Measurements from ENCODE around the gene ZNF324.
A peak's percentile ranks its signal among the peaks of the same experiment; 100 is the strongest.
"Not testable (repeated sequence)": the region's sequence is repeated elsewhere in the genome, so short reads cannot be mapped to it uniquely, and the experiment has no call there.

The ZNF324 gene

DNA sequence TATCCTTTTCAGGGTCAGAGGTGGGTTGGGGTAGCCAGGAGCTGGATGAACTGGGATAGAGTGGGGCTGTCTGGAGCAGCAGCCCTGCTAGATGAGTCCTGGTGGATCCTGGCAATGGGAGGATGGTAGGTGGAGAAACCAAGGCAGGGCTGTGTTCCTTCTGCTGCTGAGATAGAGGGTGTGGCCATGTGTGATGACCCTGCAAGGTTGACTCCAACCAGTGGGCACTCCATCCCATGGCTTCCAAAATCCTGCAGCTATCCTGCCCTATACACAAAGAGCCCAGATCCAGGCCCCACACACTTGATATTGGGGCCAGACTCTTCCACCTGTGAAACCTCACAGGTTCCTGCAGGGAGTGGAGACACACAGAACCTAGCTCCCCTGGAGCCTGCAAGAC is 6.9 kb downstream of the ZNF324 start:
- no peak for DNase-seq

DNA sequence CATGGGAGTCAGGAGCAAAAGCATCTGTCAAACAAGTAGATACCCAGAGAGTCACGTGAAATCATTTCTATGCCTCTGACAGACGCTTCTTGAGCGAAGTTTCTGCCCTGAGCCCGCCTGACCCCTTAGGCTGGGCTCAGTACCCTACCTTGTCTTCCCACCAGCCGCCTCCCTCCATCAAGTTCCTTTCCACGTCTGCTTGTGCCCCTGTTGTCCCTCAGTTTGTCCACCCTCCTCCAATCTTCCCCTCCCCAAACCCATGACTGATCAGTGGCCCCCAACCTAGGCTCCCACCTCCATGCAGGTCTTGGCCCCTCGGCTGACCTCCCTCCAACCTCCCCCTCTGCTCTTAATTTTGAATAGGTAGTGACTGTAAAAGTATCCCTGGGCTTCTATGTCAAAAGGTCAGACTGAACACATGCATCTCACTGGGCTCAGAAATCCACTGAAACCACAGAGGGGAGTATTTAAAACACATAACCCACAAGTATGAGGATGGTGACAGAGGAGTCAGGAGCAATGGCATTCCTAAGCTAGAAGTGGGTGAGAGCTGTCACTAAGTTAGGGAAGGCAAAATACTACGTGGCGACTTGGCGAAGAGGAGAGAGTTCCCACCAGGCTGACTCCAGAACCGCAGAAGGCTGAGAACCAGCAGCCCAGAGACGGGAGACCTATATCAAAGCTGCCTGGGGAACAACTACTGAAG is 7.6 kb downstream of the ZNF324 start:
- DNase-seq = peak; percentile 65

DNA sequence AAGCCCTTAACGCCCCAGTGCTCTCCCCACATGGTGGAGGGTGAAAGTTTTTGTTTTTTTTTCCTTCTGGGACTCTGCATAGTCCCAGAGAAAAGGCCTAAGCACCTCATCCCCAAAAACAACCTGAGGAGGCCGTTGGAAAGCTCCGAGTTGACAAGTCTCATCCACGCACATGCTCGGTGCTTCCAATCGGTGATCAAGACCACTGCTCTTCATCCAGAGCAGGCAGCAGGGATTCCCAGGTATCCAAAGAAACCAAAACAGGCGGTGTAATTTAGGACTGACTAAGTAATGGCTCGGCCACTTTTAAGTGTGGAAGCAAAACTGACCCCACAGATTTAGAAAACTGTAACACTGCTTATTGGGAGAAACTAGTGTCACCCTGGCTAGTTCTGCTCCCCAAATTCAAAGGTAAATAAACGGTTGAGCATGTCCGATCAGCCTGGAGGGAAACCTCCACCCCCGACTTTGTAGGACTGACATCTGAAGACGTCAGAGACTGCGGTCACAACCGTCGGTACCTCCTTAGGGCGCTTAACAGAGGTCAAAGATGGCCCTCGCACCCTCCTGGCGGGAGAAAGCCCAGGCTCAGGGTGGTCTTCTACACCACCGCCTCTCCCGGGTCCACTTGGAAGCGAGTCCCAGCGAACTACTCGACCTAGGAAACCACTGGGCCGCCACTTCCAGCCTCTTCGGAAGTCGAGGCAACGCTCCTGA is 8.3 kb downstream of the ZNF324 start:
- no peak for DNase-seq

DNA sequence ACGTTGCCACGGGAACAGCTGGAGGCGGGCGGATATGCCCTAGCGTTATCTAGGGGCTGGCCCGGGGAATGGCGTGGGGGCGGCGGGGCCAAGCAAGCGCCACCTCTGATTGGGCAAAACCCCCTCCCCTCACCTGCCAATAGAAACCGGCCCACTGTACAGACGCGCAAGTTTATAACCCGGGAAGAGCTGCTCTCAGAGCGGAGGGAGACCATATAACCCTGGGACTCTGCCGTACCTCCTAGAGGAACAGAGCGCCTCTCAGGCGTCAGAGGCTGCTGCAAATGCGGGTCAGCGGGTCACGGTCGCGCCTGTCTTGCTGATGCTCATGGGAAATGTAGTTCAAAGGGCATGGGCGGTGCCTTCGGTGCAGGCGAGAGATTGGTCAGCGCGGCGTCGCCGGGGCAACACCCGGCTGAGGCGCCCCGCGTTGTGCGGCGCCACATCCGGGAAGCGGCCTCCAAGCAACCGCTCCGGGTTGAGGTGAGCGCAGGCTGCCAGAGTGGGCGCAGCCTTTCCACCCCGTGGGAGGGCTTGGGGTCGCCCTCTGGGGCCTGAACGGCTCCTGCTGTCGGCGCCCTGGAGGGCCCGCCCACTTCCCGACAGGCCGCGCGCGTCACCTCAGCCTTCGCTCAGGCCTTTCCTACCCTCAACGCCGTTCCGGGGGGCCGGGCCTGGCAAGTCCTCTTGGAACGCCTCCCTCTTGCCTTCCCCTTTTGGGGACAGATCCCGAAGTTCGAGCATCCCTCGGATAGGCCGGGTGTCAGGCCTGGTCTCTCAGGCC is 9.0 kb downstream of the ZNF324 start, which contains the start of gene ZNF446:
TSS of gene ZNF446 (plus strand) at position 639 of the 784 bp plus-strand sequence. CDS start 867 bp downstream, outside the sequence.
- peak; percentile 96 for DNase-seq

DNA sequence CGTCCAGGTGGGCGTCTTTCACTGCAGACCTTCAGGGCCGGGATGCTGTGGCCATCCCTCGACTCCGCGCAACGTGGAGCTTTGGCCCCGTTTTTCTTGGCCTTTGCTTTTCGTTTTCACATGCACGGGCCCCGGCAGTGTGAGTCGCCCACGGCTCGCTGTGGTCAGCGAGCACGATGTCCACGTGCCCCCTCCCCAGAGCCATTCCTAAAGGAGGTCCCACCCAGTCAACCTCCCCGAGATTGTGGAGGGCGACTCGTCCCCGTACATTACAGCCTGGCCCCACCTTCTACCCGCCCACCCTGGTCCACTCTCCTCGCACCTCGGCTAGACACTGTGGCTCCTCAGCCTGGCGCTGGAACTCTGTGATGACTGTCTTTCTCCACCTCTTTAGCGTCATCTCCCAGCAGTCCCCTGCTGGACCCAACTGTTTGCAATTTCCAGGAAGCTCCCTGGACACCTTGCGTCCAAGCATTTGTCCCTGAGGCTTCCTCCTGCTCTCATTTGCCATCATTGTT is 9.7 kb downstream of the ZNF324 start:
- peak; percentile 12 for DNase-seq

DNA sequence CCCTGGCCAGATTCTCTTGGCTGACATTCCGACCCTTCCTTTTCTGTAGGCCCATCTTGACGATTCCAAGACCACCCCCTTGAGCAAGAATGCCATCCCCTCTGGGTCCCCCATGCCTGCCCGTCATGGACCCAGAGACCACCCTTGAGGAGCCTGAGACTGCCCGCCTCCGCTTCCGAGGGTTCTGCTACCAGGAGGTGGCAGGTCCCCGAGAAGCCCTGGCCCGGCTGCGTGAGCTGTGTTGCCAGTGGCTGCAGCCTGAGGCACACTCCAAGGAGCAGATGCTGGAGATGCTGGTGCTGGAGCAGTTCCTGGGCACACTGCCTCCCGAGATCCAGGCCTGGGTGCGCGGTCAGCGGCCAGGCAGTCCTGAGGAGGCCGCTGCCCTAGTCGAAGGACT is 10.2 kb downstream of the ZNF324 start:
- no peak for DNase-seq

DNA sequence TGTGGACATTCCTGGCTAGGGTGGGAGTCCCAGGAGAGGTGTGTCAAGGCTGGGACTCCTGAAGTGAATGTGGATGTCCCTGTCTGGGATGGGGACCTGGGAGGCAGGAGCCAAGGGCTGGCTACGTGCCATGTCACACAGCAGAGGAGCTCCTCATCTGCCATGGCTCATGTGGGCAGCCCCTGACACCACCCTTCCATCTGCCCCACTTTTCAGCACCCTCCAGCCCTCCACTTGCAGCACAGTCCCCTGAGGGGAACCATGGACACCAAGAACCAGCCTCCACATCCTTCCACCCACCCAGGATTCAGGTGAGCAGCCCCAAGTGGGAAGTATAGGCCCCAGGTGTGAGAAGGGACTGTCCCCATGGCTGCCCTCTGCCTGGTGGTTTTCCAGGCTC is 11.0 kb downstream of the ZNF324 start:
- no peak for DNase-seq

DNA sequence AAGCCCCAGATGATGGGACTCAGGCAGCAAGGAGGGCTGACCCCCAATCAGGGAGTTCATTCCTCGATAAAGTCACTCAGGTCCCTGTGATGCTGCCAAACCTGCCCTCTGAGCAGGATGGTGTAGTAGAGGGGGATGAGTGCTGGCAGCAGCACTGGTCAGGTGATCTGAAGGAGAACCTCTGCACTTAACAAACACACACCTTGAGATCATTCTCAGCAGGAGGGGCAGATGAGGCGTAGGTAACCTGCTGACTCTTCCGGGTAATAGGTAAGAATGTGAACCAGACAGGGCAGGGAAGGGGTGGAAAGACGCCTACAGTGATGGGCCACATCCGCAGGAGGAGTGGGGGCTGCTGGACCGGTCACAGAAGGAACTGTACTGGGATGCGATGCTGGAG is 12.4 kb downstream of the ZNF324 start:
- DNase-seq = no peak

DNA sequence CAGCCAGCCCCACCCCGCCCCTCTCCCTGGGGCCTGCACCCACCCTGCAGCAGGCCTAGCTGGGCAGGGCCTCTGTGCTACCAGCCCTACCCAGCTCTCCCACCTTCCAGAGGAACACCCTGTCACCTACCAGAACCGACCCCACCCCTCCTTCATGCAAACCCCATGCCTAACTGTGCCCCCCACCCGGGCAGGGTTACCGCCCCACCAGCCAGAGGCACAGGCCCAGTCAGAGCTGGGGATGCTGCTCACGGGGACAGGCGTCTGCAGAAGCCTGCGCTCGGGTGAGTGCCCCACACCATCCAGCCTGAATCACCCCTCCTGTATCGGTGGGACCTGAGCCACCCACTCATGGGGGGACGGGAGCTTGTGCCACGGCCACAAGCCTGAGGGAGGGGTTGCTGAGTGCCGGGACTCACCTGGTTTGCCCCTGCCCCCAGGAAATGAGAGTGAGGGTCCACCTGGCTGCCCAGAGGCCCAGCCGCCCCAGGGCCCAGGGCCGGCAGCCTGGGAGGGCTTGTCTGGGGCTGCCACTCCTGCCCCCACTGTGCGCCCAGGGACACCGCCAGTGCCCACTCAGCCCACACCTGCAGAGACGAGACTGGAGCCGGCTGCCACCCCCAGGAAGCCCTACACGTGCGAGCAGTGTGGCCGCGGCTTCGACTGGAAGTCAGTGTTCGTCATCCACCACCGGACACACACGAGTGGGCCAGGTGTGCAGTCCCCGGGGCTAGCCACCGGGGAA is 13.0 kb downstream of the ZNF324 start:
- DNase-seq = no peak

DNA sequence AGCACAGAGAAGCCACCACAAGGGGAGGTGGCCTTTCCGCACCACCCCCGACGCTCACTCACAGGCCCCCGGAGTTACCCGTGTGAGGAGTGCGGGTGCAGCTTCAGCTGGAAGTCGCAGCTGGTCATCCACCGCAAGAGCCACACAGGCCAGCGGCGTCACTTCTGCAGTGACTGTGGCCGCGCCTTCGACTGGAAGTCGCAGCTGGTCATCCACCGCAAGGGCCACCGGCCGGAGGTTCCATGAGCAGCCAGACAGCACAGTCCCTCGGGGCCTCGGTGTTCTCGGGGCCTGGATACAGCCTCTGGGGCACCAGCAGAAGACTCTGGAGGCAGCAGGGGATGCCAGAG is 13.6 kb downstream of the ZNF324 start:
- no peak for DNase-seq

DNA sequence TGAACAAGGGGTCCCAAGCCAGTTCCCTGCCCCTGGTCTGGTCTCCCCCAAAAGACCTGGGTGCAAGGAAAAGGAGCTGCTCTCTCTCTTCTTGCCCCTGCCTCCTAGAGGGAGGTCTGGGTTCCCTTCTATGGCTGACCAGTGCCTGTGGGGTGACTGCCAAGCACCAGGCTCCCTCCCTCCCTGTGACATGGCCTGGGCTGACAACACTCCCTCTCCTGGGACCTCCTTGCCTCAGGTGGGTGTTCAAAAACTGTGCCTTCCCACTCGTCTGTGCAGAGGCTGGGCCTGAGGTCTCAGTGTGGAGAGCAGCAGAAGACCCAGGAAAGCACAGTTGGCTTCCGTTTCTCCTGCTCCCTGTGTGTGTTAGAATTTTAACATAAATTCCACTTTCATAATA is 14.0 kb downstream of the ZNF324 start:
- no peak for DNase-seq

DNA sequence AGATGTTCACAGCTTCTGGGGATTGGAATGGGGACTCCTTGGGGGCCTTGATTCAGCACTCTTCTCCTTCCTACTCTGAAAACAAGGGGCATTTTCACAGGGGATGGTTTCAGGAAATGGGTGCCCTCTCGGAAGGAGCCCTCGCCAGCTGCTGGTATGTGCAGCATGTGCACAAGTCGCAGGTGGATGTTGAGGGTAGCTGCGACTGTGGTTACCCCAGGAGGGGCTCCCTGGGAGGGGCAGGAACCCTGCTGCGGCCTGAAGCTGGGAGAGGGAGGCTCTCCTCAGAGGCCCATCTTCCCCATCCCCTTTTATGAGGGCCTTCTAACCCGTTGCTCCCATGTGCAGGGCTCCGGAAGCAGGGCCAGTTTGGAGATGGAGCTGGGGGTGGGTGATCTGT is 15.5 kb downstream of the ZNF324 start:
- no peak for DNase-seq

DNA sequence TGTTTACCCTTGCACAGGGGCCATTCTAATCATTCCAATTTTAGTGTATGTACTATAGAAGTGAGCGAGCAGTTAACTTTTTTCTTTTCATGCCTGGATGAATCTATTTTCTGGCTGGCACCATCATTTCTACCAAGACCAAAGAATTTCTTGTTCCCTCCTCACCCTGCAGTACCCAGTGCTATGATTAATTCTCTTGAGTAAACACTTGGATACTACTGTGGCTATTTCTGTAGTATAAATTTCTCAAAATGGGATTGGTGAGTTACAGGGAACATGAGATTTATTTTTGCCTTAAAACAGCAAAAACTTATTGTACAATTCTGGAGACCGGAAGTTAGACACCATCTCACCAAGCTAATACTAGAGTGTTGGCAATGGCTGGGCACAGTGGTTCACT is 16.9 kb downstream of the ZNF324 start:
- no peak for DNase-seq

DNA sequence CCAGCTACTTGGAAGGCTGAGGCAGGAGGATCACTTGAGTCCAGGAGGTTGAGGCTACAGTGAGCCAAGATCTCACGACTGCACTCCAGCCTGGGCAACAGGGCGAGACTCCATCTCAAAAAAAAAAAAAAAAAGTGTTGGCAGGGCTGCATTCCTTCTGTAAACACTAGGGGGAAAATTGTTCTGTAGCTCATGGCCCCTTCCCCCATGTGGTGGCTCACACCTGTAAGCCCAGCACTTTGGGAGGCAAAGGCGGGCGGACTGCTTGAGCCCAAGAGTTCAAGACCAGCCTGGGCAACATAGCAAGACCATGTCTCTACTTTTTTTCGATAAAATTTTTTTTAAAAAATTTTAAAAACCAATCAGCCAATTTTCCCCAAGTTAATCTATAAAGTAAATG is 17.5 kb downstream of the ZNF324 start:
- not testable (repeated sequence) for DNase-seq

DNA sequence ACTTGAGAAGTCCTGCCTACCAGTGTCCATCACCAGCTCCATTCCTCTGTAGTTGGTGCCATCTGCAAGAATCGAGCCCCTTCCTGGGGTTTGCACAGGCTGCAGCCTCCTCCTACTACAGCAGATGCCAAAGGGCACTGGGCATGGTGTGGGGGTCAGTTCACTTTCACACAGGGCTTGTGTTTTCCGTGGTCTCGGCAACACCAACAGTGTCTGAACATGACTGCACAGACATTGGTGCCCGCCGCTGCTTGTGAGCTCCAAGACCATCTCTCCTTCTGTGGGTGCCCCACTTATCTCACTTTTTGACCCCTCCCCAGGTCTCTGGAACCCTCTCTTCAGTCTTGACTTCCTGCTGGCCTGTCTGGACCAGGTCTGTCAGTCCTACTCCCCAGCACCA is 24.5 kb downstream of the ZNF324 start:
- DNase-seq = no peak

DNA sequence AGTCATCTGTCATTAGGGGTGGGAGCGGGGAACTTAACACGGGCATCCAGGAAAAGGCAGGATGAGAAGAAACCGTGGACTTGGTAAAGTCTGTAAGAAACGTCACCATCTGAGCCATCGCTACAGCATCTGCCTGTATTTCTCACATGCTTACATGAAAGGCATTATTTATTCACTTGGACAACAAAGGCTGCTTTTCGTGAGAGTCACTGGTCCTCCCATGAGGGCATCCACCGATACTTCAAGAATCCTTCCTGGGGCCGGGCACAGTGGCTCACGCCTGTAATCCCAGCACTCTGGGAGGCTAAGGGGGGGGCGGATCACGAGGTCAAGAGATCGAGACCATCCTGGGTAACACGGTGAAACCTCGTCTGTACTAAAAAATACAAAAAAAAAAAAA is 25.4 kb downstream of the ZNF324 start:
- DNase-seq = no peak

DNA sequence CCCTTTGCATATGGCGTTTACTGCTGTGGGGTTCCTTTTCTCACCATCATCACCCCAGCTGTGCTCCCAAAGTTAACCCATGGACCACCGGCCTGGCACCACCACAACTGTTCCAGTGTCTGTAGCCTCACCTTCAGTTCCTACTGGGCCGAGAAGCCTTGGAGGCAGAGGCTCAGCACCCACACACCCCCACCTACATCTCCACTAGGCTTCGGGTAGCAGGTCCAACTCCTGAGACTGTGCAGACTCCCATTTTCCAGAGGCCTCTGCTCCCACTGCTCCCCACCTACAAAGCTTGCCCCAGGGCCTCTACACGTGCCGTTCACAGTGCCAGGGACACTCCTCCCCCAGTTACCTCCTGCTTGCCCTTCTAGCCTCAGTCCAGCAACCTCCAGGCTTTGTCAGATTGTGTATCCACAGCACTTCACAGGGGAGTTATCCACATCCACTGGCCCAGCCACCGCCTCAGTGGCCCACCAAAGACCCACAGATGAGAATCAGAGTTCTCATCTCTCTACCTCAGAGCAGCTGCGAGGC is 30.8 kb downstream of the ZNF324 start:
- no peak for DNase-seq

DNA sequence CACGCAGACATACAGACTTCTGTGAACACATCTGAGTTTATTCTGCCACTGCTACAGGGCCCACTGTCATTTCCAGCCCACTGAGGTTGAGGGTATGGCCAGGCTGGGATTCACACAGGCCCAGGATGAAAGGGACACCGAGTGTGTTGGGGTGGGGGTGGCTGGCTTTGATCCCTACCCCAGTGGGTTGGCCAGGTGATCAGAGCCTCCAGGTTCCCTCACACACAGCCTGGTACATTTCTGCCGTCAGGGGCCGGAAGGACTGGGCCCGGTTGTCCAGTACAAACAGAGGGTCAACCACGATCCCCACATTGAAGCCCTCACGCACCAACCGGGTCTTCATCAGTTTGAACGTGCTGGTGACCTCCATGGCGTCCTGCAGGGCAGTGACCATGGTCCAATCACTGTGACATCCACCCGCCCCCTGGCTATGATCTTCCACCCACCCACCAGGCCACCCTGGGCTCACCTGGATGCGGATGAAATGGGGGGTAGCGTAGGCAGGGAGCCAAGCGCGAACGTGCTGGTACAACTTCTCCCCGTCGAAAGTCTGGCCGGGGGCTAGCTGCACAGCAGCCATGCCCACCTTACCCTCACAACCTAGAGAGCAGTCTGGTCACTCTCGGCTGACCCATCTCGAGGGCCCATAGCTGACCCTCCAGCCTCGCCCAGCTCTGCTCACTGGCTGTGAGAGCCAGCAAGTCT is 31.6 kb downstream of the ZNF324 start:
- no peak for DNase-seq

DNA sequence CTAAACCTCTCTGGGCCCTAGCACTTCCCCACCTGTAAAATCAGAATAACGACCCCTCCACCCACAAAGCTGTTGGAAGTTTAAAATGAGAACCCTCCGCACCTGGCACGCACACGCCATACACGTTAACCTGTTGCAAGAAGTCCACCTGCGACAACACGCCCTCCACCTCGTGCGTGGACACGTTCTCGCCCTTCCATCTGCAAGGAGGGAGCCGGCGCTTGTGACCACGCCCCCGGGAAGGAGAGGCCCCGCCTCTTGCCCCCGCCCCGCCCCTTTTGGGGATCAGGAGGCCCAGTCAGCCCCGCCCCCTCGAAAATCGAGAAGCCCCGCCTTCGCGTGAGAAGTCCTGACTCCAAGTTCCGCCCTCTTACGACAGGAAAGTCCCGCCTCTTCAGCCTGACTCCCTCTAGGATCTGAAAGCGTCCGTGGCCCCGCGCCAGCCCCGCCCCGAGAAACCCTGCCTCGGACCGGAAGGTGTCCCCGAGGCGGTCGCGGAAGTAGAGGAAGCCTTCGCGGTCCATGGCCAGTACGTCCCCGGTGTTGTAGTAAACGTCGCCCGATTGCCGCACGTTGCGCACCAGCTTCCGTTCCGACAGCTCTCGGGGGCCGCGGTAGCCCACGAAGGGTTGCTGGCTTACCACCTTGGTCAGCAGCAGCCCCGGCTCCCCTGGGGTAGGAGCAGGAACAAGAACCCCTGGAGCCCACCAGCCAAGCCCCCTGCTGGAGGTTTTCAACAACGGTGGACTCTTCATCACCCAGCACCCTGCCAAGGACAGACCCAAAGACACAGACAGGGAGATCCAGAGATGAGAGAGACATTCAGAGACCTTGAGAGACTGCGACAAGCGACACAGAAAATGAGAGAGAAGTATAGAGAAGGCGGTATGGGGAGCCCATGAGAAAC is 32.4 kb downstream of the ZNF324 start:
- peak; percentile 99 for DNase-seq

DNA sequence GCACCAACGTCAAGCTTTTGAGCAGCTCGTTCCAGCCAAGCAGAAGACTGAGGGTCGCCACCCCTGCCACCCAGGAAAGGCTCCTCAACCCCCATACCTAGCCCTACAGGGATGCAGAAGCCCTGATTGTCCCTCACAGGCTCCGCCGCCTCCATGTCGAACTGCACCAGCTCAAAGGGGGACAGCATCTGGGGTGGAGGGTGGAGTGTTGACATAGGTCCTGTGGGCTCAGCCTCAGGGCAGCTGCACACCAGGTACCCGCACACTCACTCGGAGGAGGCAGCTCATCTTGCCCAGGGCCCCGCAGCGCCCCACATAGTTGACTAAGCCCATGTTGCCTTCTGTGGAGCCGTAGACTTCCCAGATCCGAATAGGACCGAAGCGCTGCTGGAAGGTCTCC is 33.4 kb downstream of the ZNF324 start:
- no peak for DNase-seq

All from EL (cell line).